Activated CD4-positive, alpha-beta T cell treated with anti-CD3 and anti-CD28 coated beads, Interleukin-2, amount 50 U/mL, for 1 hour (primary cell): Measurements from ENCODE around the gene TRABD2B.

Experiments
- DNase-seq: peaks from one replicate; pipeline ENCODE4 v3.0.0-alpha.2; 2020

TRABD2B gene

DNA sequence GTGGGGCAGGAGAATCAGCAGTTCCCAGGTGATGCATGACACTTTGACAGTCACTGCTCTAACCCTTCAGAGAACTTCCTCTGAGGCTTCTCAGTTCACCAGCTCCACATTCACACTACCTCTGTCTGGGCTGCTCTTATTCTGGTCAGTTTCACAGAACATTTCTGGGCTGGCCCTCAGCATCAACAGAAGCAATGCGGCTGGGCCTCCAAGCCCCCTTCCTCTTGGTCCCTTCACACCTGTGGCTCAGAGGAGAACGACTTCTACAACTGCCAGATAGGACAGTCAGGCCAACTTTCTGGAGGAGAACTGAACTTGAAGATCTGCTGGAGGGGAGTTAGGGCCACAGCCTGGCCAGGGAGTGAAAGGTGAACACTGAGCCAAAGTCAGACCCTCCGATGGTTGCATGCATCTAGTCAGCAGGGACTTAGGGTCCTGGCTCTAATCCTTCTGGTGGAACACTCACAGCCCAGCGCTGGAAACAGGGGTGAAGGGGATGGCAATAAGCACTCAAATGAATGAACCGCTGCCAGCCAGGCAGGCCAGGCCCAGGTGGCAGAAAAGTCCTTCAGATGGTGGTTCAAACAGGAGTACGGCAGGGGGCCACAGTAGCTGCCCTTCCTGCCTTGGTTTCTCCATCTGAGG lies 285.2 kb downstream of the TRABD2B start:
- DNase-seq = no peak

DNA sequence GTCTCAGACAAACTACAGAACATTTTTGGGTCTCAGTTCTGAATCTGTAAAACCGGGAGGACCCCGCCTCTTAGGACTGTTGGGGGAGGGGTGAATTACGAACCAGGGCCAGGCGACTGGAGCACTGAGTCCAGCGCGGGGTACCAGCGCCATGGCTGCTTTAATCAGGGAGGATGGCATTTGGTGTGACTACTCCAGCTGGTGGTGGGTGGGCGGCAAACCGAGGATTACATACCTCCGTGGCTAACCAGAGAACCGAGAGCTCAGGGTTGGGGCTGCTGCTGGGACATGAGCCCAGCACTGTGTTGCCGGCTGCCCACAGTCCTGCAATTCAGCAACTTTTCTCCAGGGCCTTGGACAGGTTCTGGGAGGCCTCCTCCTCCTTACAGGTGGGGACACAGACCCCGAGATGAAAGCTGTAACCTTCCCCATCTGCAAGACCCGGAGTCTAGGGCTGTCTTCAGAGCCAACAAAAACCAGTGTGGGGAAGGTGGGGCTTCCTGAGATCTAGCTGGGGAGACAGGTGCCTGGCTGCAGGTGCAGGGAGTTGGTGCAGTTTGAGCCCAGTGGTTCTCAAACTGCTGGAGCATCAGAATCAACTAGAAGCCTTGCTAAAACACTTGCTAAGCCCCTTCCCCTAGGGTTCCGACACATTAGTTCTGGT lies 285.9 kb downstream of the TRABD2B start:
- DNase-seq = no peak
